Fibroblast of villous mesenchyme (primary cell): ENCODE measurements around the gene GSG1. TPM values are rescaled to one million over a fixed set of nuclear protein-coding genes. Genes with fewer than 3 reads are reported as not detected.

Experiments
- DNase-seq: peaks from one replicate; pipeline ENCODE4 v3.0.0-alpha.2; 2010; ENCODE audit warnings: low read depth
- H3K4me3 ChIP-seq: 2 replicates; pipeline ENCODE4 v1.5.1; 2011; ENCODE audit warnings: low read depth, mild to moderate bottlenecking, low read length
- total RNA-seq: library from RNA; depleted of rRNA; stranded (reverse); fragments of >200 nt; gene quantifications from 2 replicates; pipeline ENCODE4 v1.2.3, GENCODE V29; 2012
- TF ChIP-seq, protein P1 (sequence below): IDR thresholded peaks from 2 replicates; pipeline ENCODE4 v1.5.1; 2012; ENCODE audit warnings: low read depth, mild to moderate bottlenecking, low read length; ENCODE audit not compliant: insufficient read depth

Gene GSG1
- total RNA-seq, 1 donor: 11.2 TPM

DNA sequence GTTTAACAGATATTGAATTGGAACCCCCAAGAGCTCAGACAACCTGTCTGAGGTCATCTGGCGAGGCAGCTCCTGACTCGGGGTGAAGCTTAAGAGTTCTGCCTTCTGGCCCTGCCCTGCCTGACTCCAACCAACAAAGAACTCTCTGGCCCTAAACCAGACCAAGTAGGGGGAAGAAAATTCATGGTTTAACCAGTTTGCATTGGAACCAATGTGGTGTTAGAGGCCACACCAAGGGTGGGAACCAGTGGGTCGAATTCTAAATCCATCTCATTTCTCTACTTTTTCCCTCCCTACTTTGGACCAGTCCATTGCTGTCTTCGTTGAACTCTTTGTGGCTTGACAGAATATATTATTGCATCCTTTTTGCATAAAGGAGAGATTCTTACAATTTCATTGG lies 30.4 kb upstream of the GSG1 start:
- TF ChIP-seq, protein P1, sequence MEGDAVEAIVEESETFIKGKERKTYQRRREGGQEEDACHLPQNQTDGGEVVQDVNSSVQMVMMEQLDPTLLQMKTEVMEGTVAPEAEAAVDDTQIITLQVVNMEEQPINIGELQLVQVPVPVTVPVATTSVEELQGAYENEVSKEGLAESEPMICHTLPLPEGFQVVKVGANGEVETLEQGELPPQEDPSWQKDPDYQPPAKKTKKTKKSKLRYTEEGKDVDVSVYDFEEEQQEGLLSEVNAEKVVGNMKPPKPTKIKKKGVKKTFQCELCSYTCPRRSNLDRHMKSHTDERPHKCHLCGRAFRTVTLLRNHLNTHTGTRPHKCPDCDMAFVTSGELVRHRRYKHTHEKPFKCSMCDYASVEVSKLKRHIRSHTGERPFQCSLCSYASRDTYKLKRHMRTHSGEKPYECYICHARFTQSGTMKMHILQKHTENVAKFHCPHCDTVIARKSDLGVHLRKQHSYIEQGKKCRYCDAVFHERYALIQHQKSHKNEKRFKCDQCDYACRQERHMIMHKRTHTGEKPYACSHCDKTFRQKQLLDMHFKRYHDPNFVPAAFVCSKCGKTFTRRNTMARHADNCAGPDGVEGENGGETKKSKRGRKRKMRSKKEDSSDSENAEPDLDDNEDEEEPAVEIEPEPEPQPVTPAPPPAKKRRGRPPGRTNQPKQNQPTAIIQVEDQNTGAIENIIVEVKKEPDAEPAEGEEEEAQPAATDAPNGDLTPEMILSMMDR: no peak
- no peak for DNase-seq
- no peak overlapping the region for H3K4me3 ChIP-seq

GRCh38 chr12:13130981-13131380 lies 27.5 kb upstream of the GSG1 start:
- DNase-seq: no peak
- H3K4me3 ChIP-seq: no peak overlapping the region
- TF ChIP-seq, protein P1: no peak

DNA sequence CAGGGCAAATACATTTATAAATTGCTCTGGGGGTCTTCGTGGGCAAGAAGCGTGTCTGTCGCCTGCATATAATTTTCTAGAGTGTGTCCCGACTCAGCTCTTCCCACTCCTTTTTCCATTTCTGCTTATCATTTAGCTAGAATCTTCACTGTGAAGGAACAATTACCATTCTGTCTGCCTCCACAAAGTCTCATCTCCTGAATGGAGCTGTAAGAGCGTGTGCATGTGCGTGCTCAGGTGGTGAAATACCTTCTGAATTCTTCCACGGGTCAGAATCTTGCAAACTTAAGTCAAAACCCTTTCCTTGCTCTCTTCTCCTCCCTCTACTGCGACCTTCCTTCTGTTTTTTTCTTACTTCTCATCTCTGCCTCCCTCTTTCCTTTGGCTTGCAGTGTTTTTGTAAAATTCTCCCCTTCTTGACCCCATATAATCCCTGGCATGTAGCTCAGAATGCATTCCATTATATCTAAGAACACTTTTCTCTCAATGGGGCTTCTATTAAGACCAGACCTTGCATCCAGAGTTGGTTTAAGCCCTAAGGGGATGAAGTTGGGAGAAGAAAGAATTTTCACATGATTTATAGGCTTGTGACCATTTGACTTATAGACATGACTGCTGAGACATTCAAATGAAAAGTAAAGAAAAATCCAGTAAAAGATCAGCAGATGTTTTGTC lies 25.0 kb upstream of the GSG1 start:
- DNase-seq: no peak
- H3K4me3 ChIP-seq: no peak overlapping the region
- TF ChIP-seq, protein P1: no peak

DNA sequence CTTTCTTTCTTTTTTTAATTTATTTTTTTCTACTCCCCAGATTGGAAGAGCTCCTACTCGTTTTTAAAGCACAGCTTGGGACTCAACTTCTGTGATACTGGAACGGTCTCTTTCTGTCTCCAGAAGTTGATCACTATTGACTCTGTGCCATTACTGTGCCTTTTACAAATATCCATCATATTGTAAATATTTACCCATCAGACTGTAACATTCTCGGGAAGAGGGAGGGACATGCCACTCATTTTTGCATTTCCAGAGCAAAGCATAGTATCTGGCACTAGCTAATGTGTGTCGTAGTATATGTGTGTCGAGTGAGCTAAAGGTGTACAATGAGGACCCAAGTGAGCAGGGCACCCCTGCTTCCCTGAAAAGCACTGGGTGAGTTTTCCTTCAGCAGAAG lies 24.0 kb upstream of the GSG1 start:
- no peak for DNase-seq
- H3K4me3 ChIP-seq: no peak overlapping the region
- TF ChIP-seq, protein P1: no peak

- no peak for DNase-seq
- no peak overlapping the region for H3K4me3 ChIP-seq
- TF ChIP-seq, protein P1: no peak
Measured at GRCh38 chr12:13126494-13126893, 23.0 kb upstream of the GSG1 start.

GRCh38 chr12:13125996-13126395 lies 22.5 kb upstream of the GSG1 start:
- no peak for DNase-seq
- TF ChIP-seq, protein P1: no peak
- no peak overlapping the region for H3K4me3 ChIP-seq
